Measurements from ENCODE around the gene ID4.

- TF ChIP-seq ATF3 (IDR thresholded peaks at IDR 0.05), result no peak
- no peak for TF ChIP-seq ELF1 (IDR thresholded peaks at IDR 0.05; ENCODE audit: borderline replicate concordance, low read depth)
- TF ChIP-seq TCF7L2 (IDR thresholded peaks at IDR 0.05; ENCODE audit: borderline replicate concordance, extremely low read depth, insufficient read depth, insufficient read length), result no peak
- no peak for TF ChIP-seq REST (IDR thresholded peaks at IDR 0.05; ENCODE audit: low read depth)
- no peak for TF ChIP-seq CTCF (IDR thresholded peaks at IDR 0.05 in 2 of 3, conservative IDR thresholded peaks at IDR 0.05 in 1 of 3; ENCODE audit: borderline replicate concordance in 1 of 3, insufficient read depth in 1 of 3, low read depth in 2 of 3, low read length in 2 of 3)
- no peak for TF ChIP-seq FOSL1 (IDR thresholded peaks at IDR 0.05; ENCODE audit: low read depth)
- TF ChIP-seq ZNF274 (IDR thresholded peaks at IDR 0.05; ENCODE audit: low read depth, low read length), result no peak
- TF ChIP-seq EZH2phosphoT487 (IDR thresholded peaks at IDR 0.05; ENCODE audit: borderline replicate concordance), result no peak
- no peak for TF ChIP-seq POLR2A (IDR thresholded peaks at IDR 0.05; ENCODE audit: borderline replicate concordance, extremely low read depth, insufficient read depth, insufficient read length)
- no peak for TF ChIP-seq YY1 (IDR thresholded peaks at IDR 0.05; ENCODE audit: extremely low read depth, insufficient replicate concordance, low read depth, low read length)
- no peak for TF ChIP-seq EZH2 (IDR thresholded peaks at IDR 0.05)
- no peak for TF ChIP-seq MAX (IDR thresholded peaks at IDR 0.05)
- no peak for TF ChIP-seq SIN3A (IDR thresholded peaks at IDR 0.05; ENCODE audit: low read depth)
These were observed 11.4 kb downstream of the ID4 start for GRCh38 chr6:19848465-19849029.

Data from HCT116 (cell line).